CD1c-positive myeloid dendritic cell (primary cell): ENCODE data around the gene CMA1.
"Not testable (repeated sequence)": the region's sequence is repeated elsewhere in the genome, so short reads cannot be mapped to it uniquely, and the experiment has no call there.

Experiments used
- DNase-seq: peaks from one replicate; pipeline ENCODE4 v3.0.0-alpha.2; 2016; ENCODE audit errors: extremely low spot score

Gene CMA1, protein sequence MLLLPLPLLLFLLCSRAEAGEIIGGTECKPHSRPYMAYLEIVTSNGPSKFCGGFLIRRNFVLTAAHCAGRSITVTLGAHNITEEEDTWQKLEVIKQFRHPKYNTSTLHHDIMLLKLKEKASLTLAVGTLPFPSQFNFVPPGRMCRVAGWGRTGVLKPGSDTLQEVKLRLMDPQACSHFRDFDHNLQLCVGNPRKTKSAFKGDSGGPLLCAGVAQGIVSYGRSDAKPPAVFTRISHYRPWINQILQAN

GRCh38 chr14:24508155-24508840 lies at the start of gene CMA1:
CMA1 (minus strand) TSS chr14:24508265; CDS start chr14:24508235, 30 bp downstream.
- DNase-seq, result no peak

- no peak for DNase-seq
These were observed 48.7 kb upstream of the CMA1 start for GRCh38 chr14:24556756-24557155.

DNA sequence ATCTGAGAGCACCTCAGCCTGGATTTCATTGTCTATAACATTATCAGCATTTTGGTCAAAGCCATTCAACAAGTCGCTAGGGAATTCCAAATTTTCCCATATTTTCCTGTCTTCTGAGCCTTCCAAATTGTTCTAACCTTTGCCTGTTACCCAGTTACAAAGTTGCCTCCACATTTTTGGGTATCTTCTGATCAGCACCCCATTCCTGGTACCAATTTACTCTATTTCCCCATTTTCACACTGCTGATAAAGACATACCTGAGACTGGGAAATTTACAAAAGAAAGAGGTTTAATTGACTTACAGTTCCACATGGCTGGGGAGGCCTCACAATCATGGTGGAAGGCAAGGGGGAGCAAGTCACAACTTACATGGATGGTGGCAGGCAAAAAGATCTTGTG lies 41.0 kb upstream of the CMA1 start:
- DNase-seq, result not testable (repeated sequence)

DNA sequence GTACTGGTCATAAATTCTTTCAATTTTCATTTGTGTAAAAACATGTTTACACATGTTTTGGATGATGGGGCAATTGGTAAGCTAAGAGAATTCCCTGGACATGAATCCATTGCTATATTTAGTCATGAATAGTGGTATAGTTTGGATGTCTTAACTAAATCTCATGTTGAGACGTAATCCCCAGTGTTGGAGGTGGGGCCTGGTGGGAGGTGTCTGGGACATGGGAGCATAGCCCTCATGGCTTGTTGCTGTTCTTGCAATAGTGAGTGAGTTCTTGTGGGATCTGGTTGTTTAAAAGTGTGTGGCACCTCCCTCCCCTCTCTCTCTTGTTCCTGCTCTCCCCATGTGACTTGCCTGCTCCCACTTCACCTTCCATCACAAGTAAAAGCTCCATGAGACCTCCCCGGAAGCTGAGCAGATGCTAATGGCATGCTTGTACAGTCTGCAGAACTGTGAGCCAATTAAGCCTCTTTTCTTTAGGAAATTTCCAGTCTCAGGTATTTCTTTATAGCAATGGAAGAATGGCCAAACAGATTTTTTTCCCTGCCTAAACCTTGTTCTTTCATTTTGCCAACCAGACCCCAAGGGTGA lies 34.4 kb upstream of the CMA1 start:
- DNase-seq, result no peak

DNA sequence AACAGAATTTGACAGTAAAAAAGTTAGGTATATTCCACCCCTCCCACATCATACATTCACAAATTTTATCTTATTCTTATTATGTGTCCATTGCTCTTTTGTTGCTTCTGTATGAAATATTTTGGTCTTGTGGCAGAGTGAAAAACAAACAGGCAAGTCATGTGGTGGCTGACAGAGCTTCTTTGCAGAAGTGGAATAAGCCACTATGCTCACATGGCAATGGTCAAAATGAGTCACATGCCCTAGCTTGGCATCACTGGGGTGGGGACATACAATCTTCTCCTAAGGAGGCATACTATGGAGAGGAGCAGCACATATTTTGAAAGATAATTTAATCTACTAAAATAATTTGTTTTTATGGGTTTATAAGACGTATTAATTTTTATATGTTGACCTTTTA lies 27.7 kb upstream of the CMA1 start:
- DNase-seq, result peak; percentile 41

GRCh38 chr14:24534286-24534685 lies 26.2 kb upstream of the CMA1 start:
- DNase-seq, result peak; percentile 1

- not testable (repeated sequence) for DNase-seq
These were observed 18.0 kb upstream of the CMA1 start for GRCh38 chr14:24525877-24526620.

GRCh38 chr14:24518851-24519250 lies 10.8 kb upstream of the CMA1 start:
- DNase-seq, result no peak

- DNase-seq, result no peak
These were observed 6.1 kb upstream of the CMA1 start for GRCh38 chr14:24514209-24514608.

GRCh38 chr14:24513009-24513408 lies 4.9 kb upstream of the CMA1 start:
- DNase-seq, result no peak

DNA sequence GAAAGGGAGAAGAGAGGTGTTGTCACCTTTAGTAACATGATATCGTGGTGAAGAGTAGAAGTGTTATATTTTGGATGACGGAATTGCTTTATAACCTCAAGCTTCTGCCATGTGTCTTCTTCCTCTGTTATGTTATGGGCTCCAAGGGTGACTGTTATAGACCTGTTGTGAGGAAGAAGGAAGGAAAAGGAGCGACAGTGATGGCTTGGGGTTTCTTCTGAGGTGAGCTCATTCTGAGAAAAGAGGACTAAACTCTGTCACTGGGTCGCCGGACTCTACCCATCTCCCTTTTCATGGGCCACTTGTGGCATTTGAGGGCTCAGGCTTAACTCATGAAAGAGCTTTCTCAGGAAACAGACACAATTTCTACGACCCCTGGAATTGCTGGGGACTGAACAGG lies 1.6 kb downstream of the CMA1 start:
- no peak for DNase-seq

GRCh38 chr14:24504425-24504950 lies 3.6 kb downstream of the CMA1 start:
- DNase-seq, result no peak

GRCh38 chr14:24491586-24492408 lies 16.3 kb downstream of the CMA1 start:
- not testable (repeated sequence) for DNase-seq

DNA sequence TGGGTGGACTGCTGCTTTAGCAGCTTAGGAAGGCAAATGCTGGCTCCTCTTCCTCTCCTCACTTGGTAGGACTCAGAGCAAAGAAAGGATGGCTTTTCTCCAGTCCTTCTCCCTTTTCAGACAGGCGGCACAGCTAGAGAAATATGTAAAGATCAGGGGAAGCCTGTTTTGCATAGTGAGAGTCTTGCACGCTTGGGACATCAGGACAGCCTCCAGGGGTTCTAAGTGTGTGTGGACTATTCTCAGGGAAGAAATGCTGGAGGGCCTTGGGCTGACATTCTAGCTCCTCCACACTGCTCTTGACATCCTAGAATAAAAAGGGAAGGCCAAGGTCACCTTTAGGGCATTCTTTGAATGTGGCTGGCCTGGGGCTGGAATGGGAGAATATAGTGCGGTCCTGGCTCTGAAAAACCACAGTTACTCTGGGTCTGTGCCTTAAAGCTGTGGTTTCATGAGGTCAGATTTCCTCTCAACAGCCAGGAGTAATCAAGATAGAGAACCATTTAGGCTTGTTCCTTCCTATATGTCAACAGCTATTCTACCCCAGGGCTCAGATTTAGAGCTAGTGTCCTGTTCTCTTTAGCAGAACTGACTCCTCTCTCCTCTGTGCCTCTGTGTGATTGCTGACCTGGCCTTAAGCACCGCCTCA lies 24.3 kb downstream of the CMA1 start:
- no peak for DNase-seq

GRCh38 chr14:24482699-24483303 lies 25.3 kb downstream of the CMA1 start:
- not testable (repeated sequence) for DNase-seq

DNA sequence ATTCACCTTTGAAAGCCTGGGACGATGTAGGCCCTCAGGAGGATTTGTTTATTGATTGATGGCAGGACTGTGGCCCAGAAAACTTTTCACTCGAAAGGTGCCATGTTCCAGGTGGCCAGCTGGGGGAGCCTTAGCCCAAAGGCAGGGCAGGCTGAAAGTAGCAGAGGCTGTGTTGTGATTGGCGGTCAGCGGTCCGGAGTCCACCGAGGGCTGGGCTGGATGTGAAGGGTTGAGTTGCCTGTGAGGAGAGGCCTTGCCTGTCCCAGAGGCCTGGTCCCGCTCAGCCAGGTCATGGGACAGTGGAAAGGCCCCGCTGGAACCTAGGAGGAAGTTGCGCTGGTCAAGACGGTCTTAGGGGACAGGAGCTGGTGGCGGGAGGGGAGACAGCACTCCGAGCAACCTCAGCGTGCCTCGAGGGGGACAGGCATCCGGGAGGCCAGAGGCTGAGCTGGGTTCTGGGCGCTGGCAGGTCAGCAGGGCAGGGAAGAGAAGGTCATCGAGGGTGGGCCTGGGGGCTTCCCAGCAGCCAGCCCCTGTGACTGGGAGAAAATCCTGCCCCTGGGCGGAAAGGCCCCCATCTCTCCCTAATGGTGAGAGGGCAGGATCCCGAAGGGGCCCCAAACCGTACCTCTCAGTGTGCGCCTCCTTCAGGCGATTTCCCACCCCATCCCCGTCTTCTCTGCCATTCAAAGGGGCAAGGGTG lies 26.3 kb downstream of the CMA1 start:
- peak; percentile 34 for DNase-seq

GRCh38 chr14:24479999-24480398 lies 28.1 kb downstream of the CMA1 start:
- not testable (repeated sequence) for DNase-seq

DNA sequence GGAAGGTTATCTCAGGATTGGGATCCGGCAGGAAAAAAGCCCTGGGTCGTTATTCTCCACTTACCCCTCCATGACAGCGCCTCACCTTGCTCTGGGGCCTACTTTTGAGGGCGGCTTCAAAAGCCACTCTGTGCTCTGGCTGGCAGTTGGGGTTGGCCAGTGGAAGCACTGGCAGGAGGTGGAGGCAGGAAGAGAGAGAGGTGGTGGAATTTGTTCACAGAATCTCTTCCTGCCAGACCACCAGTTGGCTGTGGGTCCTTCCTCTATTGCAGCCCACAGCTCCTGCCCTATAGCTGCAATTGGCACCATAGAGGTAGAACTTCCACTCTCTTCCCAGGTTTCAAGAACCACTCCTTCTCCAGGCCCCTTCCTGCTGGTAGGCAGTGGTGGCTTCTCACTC lies 32.8 kb downstream of the CMA1 start:
- DNase-seq, result no peak

DNA sequence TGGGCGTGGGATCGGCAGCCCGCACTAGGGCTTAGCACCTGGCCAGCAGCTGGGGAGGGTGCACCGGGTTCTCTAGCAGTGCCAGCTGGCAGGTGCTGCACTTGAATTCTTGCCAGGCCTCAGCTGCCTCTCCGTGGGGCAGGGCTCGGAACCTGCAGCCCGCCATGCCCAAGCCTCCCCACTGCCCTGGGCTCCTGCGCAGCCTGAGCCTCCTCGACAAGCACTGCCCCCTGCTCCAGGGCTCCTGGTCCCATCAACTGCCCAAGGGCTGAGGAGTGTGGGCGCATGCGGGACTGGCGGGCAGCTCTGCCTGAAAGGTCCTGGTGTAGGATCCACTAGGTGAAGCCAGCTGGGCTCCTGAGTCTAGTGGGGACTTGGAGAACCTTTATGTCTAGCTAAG lies 34.9 kb downstream of the CMA1 start:
- DNase-seq, result no peak

DNA sequence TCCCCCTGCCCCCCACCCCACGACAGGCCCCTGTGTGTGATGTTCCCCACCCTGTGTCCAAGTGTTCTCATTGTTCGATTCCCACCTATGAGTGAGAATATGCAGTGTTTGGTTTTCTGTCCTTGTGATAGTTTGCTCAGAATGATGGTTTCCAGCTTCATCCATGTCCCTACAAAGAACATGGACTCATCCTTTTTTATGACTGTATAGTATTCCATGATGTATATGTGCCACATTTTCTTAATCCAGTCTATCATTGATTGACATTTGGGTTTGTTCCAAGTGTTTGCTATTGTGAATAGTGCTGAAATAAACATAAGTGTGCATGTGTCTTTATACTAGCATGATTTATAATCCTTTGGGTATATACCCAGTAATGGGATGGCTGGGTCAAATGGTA lies 37.6 kb downstream of the CMA1 start:
- not testable (repeated sequence) for DNase-seq
